AG04449 (cell line): ENCODE measurements around the gene SLC25A44.
"Not testable (repeated sequence)": the region's sequence is repeated elsewhere in the genome, so short reads cannot be mapped to it uniquely, and the experiment has no call there.

Experiments used
- CTCF ChIA-PET: fragments of 350-600 bp; formaldehyde crosslinking; extraction: SDS; loops from one replicate; lab custom pipeline; 2021; ENCODE audit warnings: antibody characterized with exemption; lab: Yijun Ruan, JAX
- POLR2A ChIA-PET: fragments of 400-600, 350-600 bp; formaldehyde crosslinking; extraction: SDS; loops from one replicate; lab custom pipeline; 2020; ENCODE audit warnings: antibody characterized with exemption, inconsistent platforms; lab: Yijun Ruan, JAX
- DNase-seq: peaks from one replicate; pipeline ENCODE4 v3.0.0-alpha.2; 2010; ENCODE audit warnings: low read depth, low spot score
- H3K4me3 ChIP-seq: 2 replicates; pipeline ENCODE4 v1.5.1; 2011; ENCODE audit warnings: low read depth, mild to moderate bottlenecking, control low read depth, low read length
- TF ChIP-seq, protein P1 (sequence below): IDR thresholded peaks from one replicate; pipeline ENCODE4 v1.5.1; 2011; ENCODE audit warnings: mild to moderate bottlenecking, moderate library complexity, low read length, control low read depth, inconsistent platforms; ENCODE audit not compliant: insufficient read depth; ENCODE audit errors: missing control alignments

SLC25A44 gene

DNA sequence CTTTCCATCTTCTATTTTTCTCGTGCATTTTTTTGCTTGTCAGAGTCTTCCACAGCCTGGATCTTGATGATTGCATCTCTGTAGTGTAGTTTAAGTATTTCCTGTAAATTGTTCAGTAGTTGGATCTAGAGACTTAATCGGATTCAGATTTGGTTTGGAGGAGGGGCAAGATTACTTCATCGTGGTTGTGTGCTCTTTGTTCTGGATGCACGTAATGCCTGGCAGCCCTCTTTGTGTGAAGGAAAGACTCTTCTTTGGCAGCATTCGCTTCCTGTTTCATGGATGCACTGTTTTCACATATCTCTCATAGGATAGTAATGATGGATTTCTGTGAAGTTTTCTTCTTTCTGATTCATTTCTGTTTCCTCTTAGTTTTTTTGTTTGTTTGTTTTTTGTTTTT, 26.4 kb upstream of the SLC25A44 start:
- H3K4me3 ChIP-seq = no peak overlapping the region
- TF ChIP-seq, protein P1, sequence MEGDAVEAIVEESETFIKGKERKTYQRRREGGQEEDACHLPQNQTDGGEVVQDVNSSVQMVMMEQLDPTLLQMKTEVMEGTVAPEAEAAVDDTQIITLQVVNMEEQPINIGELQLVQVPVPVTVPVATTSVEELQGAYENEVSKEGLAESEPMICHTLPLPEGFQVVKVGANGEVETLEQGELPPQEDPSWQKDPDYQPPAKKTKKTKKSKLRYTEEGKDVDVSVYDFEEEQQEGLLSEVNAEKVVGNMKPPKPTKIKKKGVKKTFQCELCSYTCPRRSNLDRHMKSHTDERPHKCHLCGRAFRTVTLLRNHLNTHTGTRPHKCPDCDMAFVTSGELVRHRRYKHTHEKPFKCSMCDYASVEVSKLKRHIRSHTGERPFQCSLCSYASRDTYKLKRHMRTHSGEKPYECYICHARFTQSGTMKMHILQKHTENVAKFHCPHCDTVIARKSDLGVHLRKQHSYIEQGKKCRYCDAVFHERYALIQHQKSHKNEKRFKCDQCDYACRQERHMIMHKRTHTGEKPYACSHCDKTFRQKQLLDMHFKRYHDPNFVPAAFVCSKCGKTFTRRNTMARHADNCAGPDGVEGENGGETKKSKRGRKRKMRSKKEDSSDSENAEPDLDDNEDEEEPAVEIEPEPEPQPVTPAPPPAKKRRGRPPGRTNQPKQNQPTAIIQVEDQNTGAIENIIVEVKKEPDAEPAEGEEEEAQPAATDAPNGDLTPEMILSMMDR = no peak
- ChIA-PET POLR2A (no interaction called here), CTCF (no interaction called here)
- DNase-seq = no peak

DNA sequence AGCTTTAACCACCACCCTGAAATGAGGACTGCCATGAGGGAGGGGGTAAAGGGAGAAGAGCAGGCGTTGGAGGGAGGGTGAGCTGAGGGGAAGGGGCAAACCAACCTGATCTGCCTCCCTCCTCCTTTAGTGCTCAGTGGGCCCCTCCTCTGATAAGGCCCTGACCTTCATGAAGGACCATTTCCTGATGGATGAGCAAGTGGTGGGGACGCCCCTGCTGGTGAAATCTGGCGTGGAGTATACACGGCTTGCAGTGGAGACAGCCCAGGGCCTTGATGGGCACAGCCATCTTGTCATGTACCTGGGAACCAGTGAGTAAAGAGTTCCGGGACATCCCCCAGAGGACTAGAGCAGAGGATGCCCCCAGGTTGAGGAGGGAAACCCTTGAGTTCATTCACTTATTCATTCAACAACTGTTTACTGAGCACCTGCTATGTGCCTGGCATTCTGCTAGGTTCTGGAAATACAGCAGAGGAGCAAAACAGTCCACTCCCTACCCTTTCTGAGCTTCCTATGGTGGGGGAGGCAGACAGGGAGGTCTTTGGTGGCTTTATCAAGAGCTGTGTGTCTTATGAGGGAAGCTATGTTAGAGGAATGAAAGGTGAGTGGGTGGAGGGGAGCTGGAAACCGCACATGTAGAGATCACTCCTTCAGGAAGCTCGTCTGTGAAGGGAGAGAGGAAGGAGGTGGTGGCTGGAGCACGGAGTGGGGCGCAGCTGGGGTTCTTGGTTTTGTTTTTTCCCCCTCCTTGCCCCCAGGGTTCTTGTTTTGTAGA, 21.0 kb upstream of the SLC25A44 start:
- TF ChIP-seq, protein P1 = no peak
- no peak for DNase-seq
- CTCF ChIA-PET = interaction anchor here (1.3 to 1.6 kb wide), 2 partner anchors 19 to 21 kb away, joined by 3 read pairs; no protein-coding TSS in a partner anchor
- no peak overlapping the region for H3K4me3 ChIP-seq
- POLR2A ChIA-PET = no interaction called here

GRCh38 chr1:156176610-156177210, 17.2 kb upstream of the SLC25A44 start:
- TF ChIP-seq, protein P1 = no peak
- DNase-seq = no peak
- ChIA-PET CTCF (interaction anchor here (0.8 to 1.7 kb wide), 5 partner anchors 9 to 86 kb away, joined by 3 to 5 read pairs (median 3); partner anchors contain the start of gene SLC25A44), POLR2A (no interaction called here)
- H3K4me3 ChIP-seq = no peak overlapping the region

GRCh38 chr1:156177919-156178654, 15.8 kb upstream of the SLC25A44 start:
- POLR2A ChIA-PET = no interaction called here
- CTCF ChIA-PET = interaction anchor here (1.1 to 1.5 kb wide), 2 partner anchors 16 to 87 kb away, joined by 3 to 4 read pairs; partner anchors contain the start of gene SLC25A44
- no peak for DNase-seq
- TF ChIP-seq, protein P1 = no peak
- H3K4me3 ChIP-seq = no peak overlapping the region

GRCh38 chr1:156180471-156180870, 13.4 kb upstream of the SLC25A44 start:
- TF ChIP-seq, protein P1 = no peak
- CTCF ChIA-PET = no interaction called here
- DNase-seq = no peak
- no peak overlapping the region for H3K4me3 ChIP-seq
- POLR2A ChIA-PET = no interaction called here

GRCh38 chr1:156181391-156181924, 12.4 kb upstream of the SLC25A44 start:
- POLR2A ChIA-PET, CTCF ChIA-PET: not testable (repeated sequence)

GRCh38 chr1:156182010-156182779, 11.7 kb upstream of the SLC25A44 start:
- H3K4me3 ChIP-seq, POLR2A ChIA-PET, DNase-seq, CTCF ChIA-PET: not testable (repeated sequence)

More at GRCh38 chr1:156181391-156181924, 12.4 kb upstream of the SLC25A44 start:
- not testable (repeated sequence) for DNase-seq, H3K4me3 ChIP-seq

GRCh38 chr1:156186347-156187177, 7.3 kb upstream of the SLC25A44 start:
- not testable (repeated sequence) for DNase-seq, H3K4me3 ChIP-seq
- ChIA-PET CTCF (interaction anchor here (1.6 kb wide), 1 partner anchor 11 kb away, joined by 5 read pairs; no protein-coding TSS in a partner anchor), POLR2A (interaction anchor here (1.2 kb wide), 1 partner anchor 63 kb away, joined by 3 read pairs; no protein-coding TSS in a partner anchor)
